Measurements from ENCODE around the gene ERICH4. TPM values are rescaled to one million over a fixed set of nuclear protein-coding genes. Genes with fewer than 3 reads are reported as not detected.

The ERICH4 gene
- total and polyA plus RNA-seq, 12 donors, result 0.10 to 0.37 TPM; not detected in 10

- peaks cover 0 to 19% (median 7%) of the 10 kb centered on the region in 9 donors for H3K36me3 ChIP-seq
- DNase-seq (no peak), ATAC-seq (no peak)
- intact Hi-C loops (cut with DNase I), result loop anchor here in 2 of 10 donors (5.0 kb wide), 2 partner anchors 44 to 89 kb away; partner anchors contain the start of genes BCKDHA (in 1 of the 2), EXOSC5 (in 1 of the 2) and TGFB1 (in 1 of the 2)
- no peaks in the 10 kb centered on the region for H3K9me3 ChIP-seq
- peaks cover 0 to 16% (median 0%) of the 10 kb centered on the region in 7 donors for H3K27me3 ChIP-seq
- no peak overlapping the region for H3K27ac ChIP-seq
- TF ChIP-seq, protein P1, sequence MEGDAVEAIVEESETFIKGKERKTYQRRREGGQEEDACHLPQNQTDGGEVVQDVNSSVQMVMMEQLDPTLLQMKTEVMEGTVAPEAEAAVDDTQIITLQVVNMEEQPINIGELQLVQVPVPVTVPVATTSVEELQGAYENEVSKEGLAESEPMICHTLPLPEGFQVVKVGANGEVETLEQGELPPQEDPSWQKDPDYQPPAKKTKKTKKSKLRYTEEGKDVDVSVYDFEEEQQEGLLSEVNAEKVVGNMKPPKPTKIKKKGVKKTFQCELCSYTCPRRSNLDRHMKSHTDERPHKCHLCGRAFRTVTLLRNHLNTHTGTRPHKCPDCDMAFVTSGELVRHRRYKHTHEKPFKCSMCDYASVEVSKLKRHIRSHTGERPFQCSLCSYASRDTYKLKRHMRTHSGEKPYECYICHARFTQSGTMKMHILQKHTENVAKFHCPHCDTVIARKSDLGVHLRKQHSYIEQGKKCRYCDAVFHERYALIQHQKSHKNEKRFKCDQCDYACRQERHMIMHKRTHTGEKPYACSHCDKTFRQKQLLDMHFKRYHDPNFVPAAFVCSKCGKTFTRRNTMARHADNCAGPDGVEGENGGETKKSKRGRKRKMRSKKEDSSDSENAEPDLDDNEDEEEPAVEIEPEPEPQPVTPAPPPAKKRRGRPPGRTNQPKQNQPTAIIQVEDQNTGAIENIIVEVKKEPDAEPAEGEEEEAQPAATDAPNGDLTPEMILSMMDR (IDR thresholded peaks at IDR 0.05), result no peak
- H3K4me1 ChIP-seq, result peaks cover 0 to 31% (median 15%) of the 10 kb centered on the region in 9 donors
- H3K4me3 ChIP-seq, result no peak overlapping the region
- WGBS, 2 donors, result 84 to 88% methylated on average over 15 of the region's 15 CpGs
These were observed 1.5 kb upstream of the ERICH4 start for GRCh38 chr19:41441321-41441945.

- Histone ChIP-seq H3K27me3 (peaks cover 0 to 16% (median 4%) of the 10 kb centered on the region in 7 donors), H3K9me3 (no peaks in the 10 kb centered on the region), H3K36me3 (no peaks in the 10 kb centered on the region), H3K4me3 (no peak overlapping the region), H3K27ac (peak overlapping the region in 1 of 10 donors; percentile 31), H3K4me1 (peaks cover 0 to 35% (median 15%) of the 10 kb centered on the region in 9 donors)
- TF ChIP-seq, protein P1 (IDR thresholded peaks at IDR 0.05), result no peak
- intact Hi-C loops (cut with DNase I), result loop anchor here in 2 of 10 donors (5.0 kb wide), 2 partner anchors 47 to 92 kb away; partner anchors contain the start of genes BCKDHA (in 1 of the 2), EXOSC5 (in 1 of the 2) and TGFB1 (in 1 of the 2)
- ATAC-seq (no peak), DNase-seq (no peak)
- WGBS, 2 donors, result 55 to 65% methylated on average over 6 of the region's 6 CpGs
These were observed 978 bp downstream of the ERICH4 start for GRCh38 chr19:41443813-41444455.

DNA sequence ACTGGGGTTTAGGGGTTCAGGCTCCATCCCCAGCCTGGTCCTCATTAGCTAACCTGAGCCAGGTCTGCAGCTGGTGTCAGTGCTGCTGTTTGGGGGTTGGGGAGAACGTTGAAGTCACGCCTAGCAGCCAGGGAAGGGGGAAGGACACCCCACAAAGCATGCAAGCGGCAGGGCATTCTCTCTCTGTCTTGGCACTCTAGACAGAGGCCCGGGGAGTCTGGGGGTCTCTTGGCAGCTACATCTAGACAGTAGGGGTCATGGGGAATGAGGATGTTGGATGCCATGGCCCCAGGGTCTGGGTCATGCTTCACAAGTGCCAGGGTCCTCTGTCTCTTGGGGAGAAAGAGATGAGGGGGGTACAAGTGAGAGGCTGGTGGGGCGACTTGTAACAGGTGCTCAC is 2.6 kb downstream of the ERICH4 start:
- TF ChIP-seq, protein P1 (IDR thresholded peaks at IDR 0.05), result no peak
- intact Hi-C loops (cut with DNase I), result loop anchor here in 4 of 10 donors (5.0 kb wide), 3 partner anchors 37 to 127 kb away; no protein-coding TSS in a partner anchor
- Histone ChIP-seq H3K4me1 (peaks cover 0 to 36% (median 11%) of the 10 kb centered on the region in 9 donors), H3K9me3 (no peaks in the 10 kb centered on the region), H3K27me3 (peaks cover 0 to 16% (median 4%) of the 10 kb centered on the region in 7 donors), H3K36me3 (no peaks in the 10 kb centered on the region), H3K4me3 (no peak overlapping the region), H3K27ac (no peak overlapping the region)
- DNase-seq, result no peak
- no peak for ATAC-seq
- WGBS, 2 donors, result 61 to 67% methylated on average over 5 of the region's 5 CpGs

- 51 to 55% methylated on average over 12 of the region's 12 CpGs for WGBS, 2 donors
- H3K4me3 ChIP-seq, result peak overlapping the region in 9 of 10 donors; percentile 30 to 59 (median 48)
- intact Hi-C loops (cut with DNase I), result loop anchor here in 8 of 10 donors (2.0 to 5.0 kb wide), 8 partner anchors 34 to 124 kb away; no protein-coding TSS in a partner anchor
- DNase-seq (no peak), ATAC-seq (peak in 6 of 8 donors; percentile 31 to 70 (median 45))
- H3K27ac ChIP-seq, result peak overlapping the region in 9 of 10 donors; percentile 40 to 85 (median 74)
- no peaks in the 10 kb centered on the region for H3K36me3 ChIP-seq
- peaks cover 0 to 16% (median 4%) of the 10 kb centered on the region in 7 donors for H3K27me3 ChIP-seq
- TF ChIP-seq, protein P1 (IDR thresholded peaks at IDR 0.05), result peak in 5 of 9 donors; percentile 19 to 52 (median 38)
- H3K9me3 ChIP-seq, result no peaks in the 10 kb centered on the region
- H3K4me1 ChIP-seq, result peaks cover 0 to 36% (median 11%) of the 10 kb centered on the region in 9 donors
These were observed 4.9 kb downstream of the ERICH4 start for GRCh38 chr19:41447732-41448332.
